ENCODE results near the gene MMP24OS.

MMP24OS gene

GRCh38 chr20:35299780-35300179, 21.9 kb upstream of the MMP24OS start:
- TF ChIP-seq CTCF (IDR thresholded peaks at IDR 0.05; ENCODE audit: low read depth, low read length) = no peak
- no peak overlapping the region for H3K4me3 ChIP-seq (ENCODE audit: low read depth, low read length)

- no peak overlapping the region for H3K4me3 ChIP-seq (ENCODE audit: low read depth, low read length)
- no peak for TF ChIP-seq CTCF (IDR thresholded peaks at IDR 0.05; ENCODE audit: low read depth, low read length)
These were observed 20.3 kb upstream of the MMP24OS start for GRCh38 chr20:35298264-35298663.

GRCh38 chr20:35297740-35298139, 19.8 kb upstream of the MMP24OS start:
- no peak for TF ChIP-seq CTCF (IDR thresholded peaks at IDR 0.05; ENCODE audit: low read depth, low read length)
- no peak overlapping the region for H3K4me3 ChIP-seq (ENCODE audit: low read depth, low read length)

- no peak for TF ChIP-seq CTCF (IDR thresholded peaks at IDR 0.05; ENCODE audit: low read depth, low read length)
- no peak overlapping the region for H3K4me3 ChIP-seq (ENCODE audit: low read depth, low read length)
These were observed 19.2 kb upstream of the MMP24OS start for GRCh38 chr20:35297155-35297554.

GRCh38 chr20:35296101-35296554, 18.2 kb upstream of the MMP24OS start:
- no peak for TF ChIP-seq CTCF (IDR thresholded peaks at IDR 0.05; ENCODE audit: low read depth, low read length)
- H3K4me3 ChIP-seq (ENCODE audit: low read depth, low read length) = no peak overlapping the region

- no peak for TF ChIP-seq CTCF (IDR thresholded peaks at IDR 0.05; ENCODE audit: low read depth, low read length)
- no peak overlapping the region for H3K4me3 ChIP-seq (ENCODE audit: low read depth, low read length)
These were observed 17.8 kb upstream of the MMP24OS start for GRCh38 chr20:35295674-35296073.

- H3K4me3 ChIP-seq (ENCODE audit: low read depth, low read length) = no peak overlapping the region
- no peak for TF ChIP-seq CTCF (IDR thresholded peaks at IDR 0.05; ENCODE audit: low read depth, low read length)
These were observed 17.1 kb upstream of the MMP24OS start for GRCh38 chr20:35295058-35295457.
